GM18499 (cell line): ENCODE data around the gene NDUFAF2.
"Not testable (repeated sequence)": the region's sequence is repeated elsewhere in the genome, so short reads cannot be mapped to it uniquely, and the experiment has no call there.

Experiments used
- ATAC-seq: cut with Tn5 transposase; IDR thresholded peaks from one replicate; pipeline ENCODE4 v1.9.1; 2021; ENCODE audit warnings: moderate number of reproducible peaks; ENCODE audit not compliant: insufficient read depth, unreplicated experiment

NDUFAF2 gene

DNA sequence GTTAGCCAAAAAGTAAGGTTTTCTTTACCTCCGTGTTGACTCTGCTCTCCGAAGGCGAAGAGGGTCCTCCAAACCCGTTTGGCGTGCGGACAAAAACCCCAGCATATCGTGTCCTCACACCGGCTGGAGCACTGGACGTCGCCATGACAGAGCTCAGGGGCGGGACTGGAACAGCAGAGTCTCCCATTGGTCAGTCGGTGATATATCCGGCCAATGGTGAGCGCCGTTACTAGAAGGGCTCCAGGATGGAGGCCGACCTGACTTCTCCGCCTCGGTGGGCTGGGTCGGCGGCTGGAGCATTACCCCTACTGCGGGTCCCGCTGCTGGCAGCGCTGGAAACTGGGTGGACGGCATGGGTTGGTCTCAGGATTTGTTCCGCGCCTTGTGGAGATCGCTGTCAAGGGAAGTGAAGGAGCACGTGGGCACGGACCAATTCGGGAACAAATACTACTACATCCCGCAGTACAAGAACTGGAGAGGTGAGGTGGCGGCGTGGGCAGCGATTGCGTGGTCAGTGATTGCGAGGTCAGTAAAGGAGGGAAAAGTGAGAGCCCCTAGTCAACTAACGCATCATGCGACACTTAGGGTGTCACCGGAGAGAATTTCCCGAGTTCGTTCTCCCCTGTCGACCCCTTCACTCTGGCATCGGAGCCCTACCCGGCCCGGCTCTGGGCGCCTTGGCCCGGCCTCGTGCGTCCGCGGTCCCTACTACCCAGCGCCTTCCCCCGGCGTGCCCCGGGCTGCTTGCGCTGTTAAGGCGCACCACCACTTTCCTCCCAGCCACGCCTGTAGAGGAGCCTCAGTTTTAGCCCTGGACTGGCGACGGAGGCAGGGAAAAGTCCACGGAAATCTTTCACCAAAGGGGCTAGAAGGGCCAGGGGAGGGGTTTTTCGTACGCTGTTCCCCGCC is at the start of gene NDUFAF2, which contains the start of gene ERCC8:
Gene NDUFAF2, plus strand, starts transcription at position 302 of the 909 bp plus-strand sequence. Its CDS starts 51 bp downstream, at position 353.
Gene ERCC8, minus strand, starts transcription at position 167 of the 909 bp plus-strand sequence. Its CDS starts 62 bp downstream, at position 105.
- peak; percentile 98 for ATAC-seq

DNA sequence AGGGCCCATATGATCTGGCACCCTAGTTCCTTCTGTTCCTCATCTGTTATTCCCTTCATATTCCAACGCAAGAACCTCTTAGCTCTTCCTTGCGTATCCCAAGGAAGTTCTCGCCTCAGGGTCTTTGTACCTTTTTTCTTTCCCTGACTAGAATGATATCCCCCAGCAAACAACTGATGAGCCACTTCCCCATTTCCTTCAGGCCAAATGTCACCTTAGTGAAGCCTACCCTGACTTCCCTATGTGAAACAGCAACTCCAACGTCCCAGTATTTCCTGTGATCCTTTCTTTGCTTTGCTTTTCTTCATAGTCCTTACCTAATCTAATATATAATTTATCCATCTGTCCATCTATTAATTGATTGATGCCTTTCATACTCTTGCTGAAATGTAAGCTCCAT is 48.0 kb upstream of the NDUFAF2 start:
- no peak for ATAC-seq

DNA sequence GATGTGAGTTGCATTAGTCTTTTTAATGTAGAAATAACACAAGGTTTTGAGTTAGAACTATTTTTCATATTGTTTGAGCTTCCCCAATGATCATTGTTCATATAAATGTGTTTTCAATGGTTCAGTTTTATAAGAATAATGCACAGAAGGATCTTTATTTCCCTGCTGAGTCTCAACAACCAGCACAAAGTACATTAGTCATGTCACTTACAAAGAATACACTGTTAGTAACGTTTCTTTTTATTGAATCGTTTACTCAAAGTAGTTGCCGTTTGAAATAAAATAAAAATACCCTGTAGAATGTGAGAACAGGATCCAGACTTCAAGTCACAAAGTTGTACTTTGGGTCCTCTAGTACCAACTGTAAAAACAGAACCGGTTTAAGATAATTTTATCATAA is 41.6 kb upstream of the NDUFAF2 start:
- no peak for ATAC-seq

- ATAC-seq: no peak
Measured at GRCh38 chr5:60916646-60917045, 28.4 kb upstream of the NDUFAF2 start.

GRCh38 chr5:60918466-60918865 is 26.5 kb upstream of the NDUFAF2 start:
- no peak for ATAC-seq

DNA sequence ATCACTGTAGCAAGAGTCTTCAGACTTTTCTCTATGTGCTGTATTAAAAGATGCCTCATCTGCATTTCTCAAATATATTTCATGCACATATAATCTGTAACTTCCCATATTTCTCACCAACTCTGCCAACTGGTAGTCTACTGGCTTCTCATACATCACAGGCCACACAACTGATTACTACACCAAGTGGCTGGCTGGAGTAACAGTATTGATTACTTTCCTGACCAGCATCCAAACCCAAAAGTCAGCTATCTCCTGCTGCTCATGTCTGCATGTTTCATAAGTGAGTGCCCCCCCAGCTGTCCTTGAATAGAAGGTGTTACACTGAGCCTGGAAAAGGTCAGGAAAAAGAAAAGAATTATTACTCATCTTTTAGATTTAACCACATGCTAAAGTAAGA is 17.6 kb upstream of the NDUFAF2 start:
- ATAC-seq: no peak

GRCh38 chr5:60929024-60929423 is 16.0 kb upstream of the NDUFAF2 start:
- no peak for ATAC-seq

DNA sequence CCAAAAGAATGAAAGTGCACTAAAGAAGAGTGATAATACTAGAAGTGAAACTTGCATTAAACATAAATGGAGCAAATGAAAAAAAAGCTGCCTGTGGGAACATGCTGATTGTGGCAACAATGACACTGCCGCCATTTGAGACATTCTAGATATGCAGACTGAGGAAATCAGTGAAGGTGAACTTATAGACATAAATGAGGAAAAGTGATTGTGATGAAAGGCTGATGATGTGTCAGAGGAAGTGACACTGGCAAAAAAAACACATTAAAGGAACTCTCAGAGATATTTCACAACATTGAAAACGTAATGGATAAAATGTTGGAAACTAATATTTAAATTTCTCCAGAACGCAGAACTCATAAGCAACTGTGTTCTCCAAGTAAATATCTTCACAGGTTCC is 1.4 kb upstream of the NDUFAF2 start:
- no peak for ATAC-seq

GRCh38 chr5:60945813-60946187 is 795 bp downstream of the NDUFAF2 start:
- no peak for ATAC-seq

GRCh38 chr5:60948738-60949137 is 3.7 kb downstream of the NDUFAF2 start:
- ATAC-seq: no peak

GRCh38 chr5:60955239-60955638 is 10.2 kb downstream of the NDUFAF2 start:
- ATAC-seq: no peak

DNA sequence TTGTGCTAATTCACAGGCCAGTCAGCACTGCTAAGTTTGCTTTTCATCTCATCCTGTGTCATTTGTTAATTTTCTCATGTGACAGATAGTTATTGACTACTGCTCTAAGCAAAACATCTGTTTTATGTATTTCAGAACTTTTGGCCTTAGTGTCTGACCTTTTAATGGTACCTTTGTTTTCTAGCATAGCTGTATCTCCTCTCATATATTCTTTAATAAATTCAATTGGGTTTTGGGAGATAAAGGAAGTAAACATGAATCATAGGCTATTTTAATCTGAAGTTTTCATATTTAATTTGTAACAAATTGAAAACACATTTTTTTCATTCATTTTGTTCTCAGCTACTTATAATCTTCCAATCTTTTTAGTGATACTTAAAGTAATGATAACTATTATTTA is 13.1 kb downstream of the NDUFAF2 start:
- no peak for ATAC-seq

- ATAC-seq: no peak
Measured at GRCh38 chr5:60958712-60959111, 13.7 kb downstream of the NDUFAF2 start.

DNA sequence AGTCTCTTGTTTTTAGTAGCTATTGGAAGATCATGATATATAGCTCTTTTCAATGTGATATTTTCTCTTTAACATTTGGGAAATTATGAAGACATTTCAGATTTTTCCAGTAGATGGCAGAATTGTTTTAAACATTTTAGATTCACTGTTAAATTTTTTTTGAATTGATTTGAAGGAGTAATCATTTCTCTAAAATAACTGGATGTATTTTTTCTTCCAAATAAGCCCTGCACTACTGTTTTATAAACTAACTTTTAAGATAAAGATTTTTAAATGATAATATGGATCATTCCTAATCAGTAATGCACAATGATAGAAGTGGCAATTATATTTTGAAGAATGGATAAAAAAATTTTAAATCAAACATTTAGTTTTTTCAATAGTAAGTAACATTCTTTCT is 14.2 kb downstream of the NDUFAF2 start:
- ATAC-seq: no peak

- no peak for ATAC-seq
Measured at GRCh38 chr5:60960591-60960990, 15.6 kb downstream of the NDUFAF2 start.

- no peak for ATAC-seq
Measured at GRCh38 chr5:60961685-60962084, 16.7 kb downstream of the NDUFAF2 start.

DNA sequence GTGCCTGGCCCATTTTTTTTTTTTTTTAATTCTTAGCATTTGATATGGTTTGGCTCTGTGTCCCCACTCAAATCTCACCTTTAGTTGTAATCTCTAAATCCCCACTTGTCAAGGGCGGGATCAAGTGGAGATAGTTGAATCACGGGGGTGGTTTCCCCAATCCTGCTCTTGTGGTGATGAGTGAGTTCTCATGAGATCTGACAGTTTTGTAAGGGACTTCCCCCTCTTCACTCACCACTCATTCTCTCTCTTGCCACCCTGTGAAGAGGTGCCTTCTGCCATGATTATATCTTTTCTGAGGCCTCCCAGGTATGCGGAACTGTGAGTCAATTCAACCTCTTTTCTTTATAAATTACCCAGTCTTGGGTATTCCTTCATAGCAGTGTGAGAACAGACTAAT is 27.2 kb downstream of the NDUFAF2 start:
- no peak for ATAC-seq

GRCh38 chr5:60977956-60978737 is 33.1 kb downstream of the NDUFAF2 start:
- no peak for ATAC-seq

GRCh38 chr5:60978968-60979367 is 34.0 kb downstream of the NDUFAF2 start:
- no peak for ATAC-seq

DNA sequence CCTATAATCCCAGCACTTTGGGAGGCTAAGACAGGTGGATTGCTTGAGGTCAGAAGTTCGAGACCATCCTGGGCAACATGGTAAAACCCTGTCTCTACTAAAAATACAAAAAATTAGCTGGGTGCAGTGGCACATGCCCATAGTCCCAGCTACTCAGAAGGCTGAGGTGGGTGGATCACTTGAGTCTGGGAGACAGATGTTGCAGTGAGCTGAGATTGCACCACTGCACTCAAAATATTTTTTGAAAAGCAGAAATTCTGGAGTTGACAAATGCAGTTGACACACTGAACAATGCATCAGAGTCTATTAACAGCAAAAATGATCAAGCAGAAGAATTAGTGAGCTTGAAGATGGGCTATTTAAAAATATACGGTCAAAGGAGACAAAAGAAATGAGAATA is 35.5 kb downstream of the NDUFAF2 start:
- no peak for ATAC-seq

DNA sequence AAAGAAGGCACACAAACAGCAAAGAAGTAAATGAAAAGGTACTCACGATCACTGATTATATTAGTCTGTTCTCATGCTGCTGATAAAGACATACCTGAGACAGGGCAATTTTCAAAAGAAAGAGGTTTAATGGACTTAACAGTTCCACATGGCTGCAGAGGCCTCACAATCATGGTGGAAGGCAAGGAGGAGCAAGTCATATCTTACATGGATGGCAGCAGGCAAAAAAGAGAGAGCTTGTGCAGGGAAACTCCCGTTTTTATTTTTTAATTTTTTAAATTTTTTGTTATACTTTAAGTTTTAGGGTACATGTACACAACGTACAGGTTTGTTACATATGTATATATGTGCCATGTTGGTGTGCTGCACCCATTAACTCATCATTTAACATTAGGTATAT is 37.1 kb downstream of the NDUFAF2 start:
- ATAC-seq: not testable (repeated sequence)
